ENCODE results near the gene PTGR2.

Gene PTGR2
- 0.40 to 2.2 (median 0.75) reads per million in 9 experiments for total RNA-seq

- DNase-seq: peak; percentile 85 to 90 (median 85)
- Mint-ChIP-seq H3K9me3 (no peaks in the 10 kb centered on the region), H3K27ac (peak within 1 kb of the TSS; percentile 96 to 97), H3K27me3 (no peaks in the 10 kb centered on the region), H3K4me1 (ENCODE audit: low read depth in 2 of 2) (peaks cover 17 to 25% of the 10 kb centered on the region in 2 donors), H3K4me3 (peak within 1 kb of the TSS; percentile 89 to 92), H3K36me3 (ENCODE audit: insufficient read depth) (peaks cover 17% of the 10 kb centered on the region)
- ATAC-seq (replicated peaks): peak; percentile 94
Measured at GRCh38 chr14:73851567-73852382, at the start of gene PTGR2. Gene PTGR2 (plus strand): TSS chr14:73851831. CDS start chr14:73858863, 7,032 bp downstream.

- no peak overlapping the region for H3K4me3 Mint-ChIP-seq
- no peaks in the 10 kb centered on the region for H3K27me3 Mint-ChIP-seq
- H3K4me1 Mint-ChIP-seq (ENCODE audit: low read depth in 2 of 2): no peaks in the 10 kb centered on the region
- H3K9me3 Mint-ChIP-seq: no peaks in the 10 kb centered on the region
- ATAC-seq (replicated peaks): no peak
- no peak for DNase-seq
- peak overlapping the region in 1 of 2 donors; percentile 29 for H3K27ac Mint-ChIP-seq
- H3K36me3 Mint-ChIP-seq (ENCODE audit: insufficient read depth): no peaks in the 10 kb centered on the region
Measured at GRCh38 chr14:73802431-73803188, 49.0 kb upstream of the PTGR2 start.

- H3K36me3 Mint-ChIP-seq (ENCODE audit: insufficient read depth): no peaks in the 10 kb centered on the region
- H3K27me3 Mint-ChIP-seq: no peaks in the 10 kb centered on the region
- no peak overlapping the region for H3K4me3 Mint-ChIP-seq
- H3K27ac Mint-ChIP-seq: no peak overlapping the region
- DNase-seq (no peak), ATAC-seq (replicated peaks) (no peak)
- no peaks in the 10 kb centered on the region for H3K4me1 Mint-ChIP-seq (ENCODE audit: low read depth in 2 of 2)
- H3K9me3 Mint-ChIP-seq: no peaks in the 10 kb centered on the region
Measured at GRCh38 chr14:73804636-73805035, 47.0 kb upstream of the PTGR2 start.

- no peak for ATAC-seq (replicated peaks)
- Mint-ChIP-seq H3K27me3 (peaks cover 10 to 11% of the 10 kb centered on the region in 2 donors), H3K9me3 (no peaks in the 10 kb centered on the region), H3K4me1 (ENCODE audit: low read depth in 2 of 2) (no peaks in the 10 kb centered on the region), H3K36me3 (ENCODE audit: insufficient read depth) (no peaks in the 10 kb centered on the region), H3K4me3 (no peak overlapping the region), H3K27ac (no peak overlapping the region)
- no peak for DNase-seq
Measured at GRCh38 chr14:73807457-73807856, 44.2 kb upstream of the PTGR2 start.

- Mint-ChIP-seq H3K4me3 (no peak overlapping the region), H3K27me3 (peaks cover 10 to 11% of the 10 kb centered on the region in 2 donors), H3K9me3 (no peaks in the 10 kb centered on the region), H3K27ac (no peak overlapping the region), H3K4me1 (ENCODE audit: low read depth in 2 of 2) (peaks cover 3 to 6% of the 10 kb centered on the region in 2 donors), H3K36me3 (ENCODE audit: insufficient read depth) (no peaks in the 10 kb centered on the region)
- DNase-seq (no peak), ATAC-seq (replicated peaks) (no peak)
Measured at GRCh38 chr14:73809391-73809790, 42.2 kb upstream of the PTGR2 start.

GRCh38 chr14:73810478-73811163 is 41.0 kb upstream of the PTGR2 start:
- ATAC-seq (replicated peaks) (no peak), DNase-seq (no peak)
- H3K9me3 Mint-ChIP-seq: no peaks in the 10 kb centered on the region
- no peaks in the 10 kb centered on the region for H3K36me3 Mint-ChIP-seq (ENCODE audit: insufficient read depth)
- H3K4me1 Mint-ChIP-seq (ENCODE audit: low read depth in 2 of 2): peaks cover 3 to 6% of the 10 kb centered on the region in 2 donors
- no peak overlapping the region for H3K27ac Mint-ChIP-seq
- peaks cover 10 to 11% of the 10 kb centered on the region in 2 donors for H3K27me3 Mint-ChIP-seq
- no peak overlapping the region for H3K4me3 Mint-ChIP-seq

- Mint-ChIP-seq H3K4me1 (ENCODE audit: low read depth in 2 of 2) (peaks cover 3 to 6% of the 10 kb centered on the region in 2 donors), H3K9me3 (no peaks in the 10 kb centered on the region), H3K4me3 (no peak overlapping the region), H3K27ac (no peak overlapping the region), H3K36me3 (ENCODE audit: insufficient read depth) (no peaks in the 10 kb centered on the region), H3K27me3 (peaks cover 10 to 11% of the 10 kb centered on the region in 2 donors)
- DNase-seq: no peak
- ATAC-seq (replicated peaks): no peak
Measured at GRCh38 chr14:73811164-73811503, 40.5 kb upstream of the PTGR2 start.

- Mint-ChIP-seq H3K27me3 (peaks cover 10 to 11% of the 10 kb centered on the region in 2 donors), H3K27ac (no peak overlapping the region), H3K36me3 (ENCODE audit: insufficient read depth) (no peaks in the 10 kb centered on the region), H3K9me3 (no peaks in the 10 kb centered on the region), H3K4me1 (ENCODE audit: low read depth in 2 of 2) (peaks cover 3 to 6% of the 10 kb centered on the region in 2 donors), H3K4me3 (no peak overlapping the region)
- ATAC-seq (replicated peaks): no peak
- DNase-seq: no peak
Measured at GRCh38 chr14:73814153-73814552, 37.5 kb upstream of the PTGR2 start.

- Mint-ChIP-seq H3K27me3 (peaks cover 9 to 10% of the 10 kb centered on the region in 2 donors), H3K36me3 (ENCODE audit: insufficient read depth) (no peaks in the 10 kb centered on the region), H3K27ac (peak overlapping the region in 1 of 2 donors; percentile 7), H3K9me3 (no peaks in the 10 kb centered on the region), H3K4me1 (ENCODE audit: low read depth in 2 of 2) (peaks cover 3 to 6% of the 10 kb centered on the region in 2 donors), H3K4me3 (no peak overlapping the region)
- DNase-seq (no peak), ATAC-seq (replicated peaks) (no peak)
Measured at GRCh38 chr14:73815849-73816248, 35.8 kb upstream of the PTGR2 start.

- Mint-ChIP-seq H3K27ac (no peak overlapping the region), H3K4me3 (no peak overlapping the region), H3K27me3 (peaks cover 3 to 7% of the 10 kb centered on the region in 2 donors), H3K36me3 (ENCODE audit: insufficient read depth) (no peaks in the 10 kb centered on the region), H3K4me1 (ENCODE audit: low read depth in 2 of 2) (peaks cover 3 to 6% of the 10 kb centered on the region in 2 donors), H3K9me3 (no peaks in the 10 kb centered on the region)
- no peak for DNase-seq
- ATAC-seq (replicated peaks): no peak
Measured at GRCh38 chr14:73816393-73816816, 35.2 kb upstream of the PTGR2 start.

GRCh38 chr14:73817020-73817655 is 34.5 kb upstream of the PTGR2 start:
- peaks cover 3% of the 10 kb centered on the region for H3K36me3 Mint-ChIP-seq (ENCODE audit: insufficient read depth)
- H3K4me1 Mint-ChIP-seq (ENCODE audit: low read depth in 2 of 2): peaks cover 4 to 6% of the 10 kb centered on the region in 2 donors
- DNase-seq (no peak), ATAC-seq (replicated peaks) (no peak)
- no peak overlapping the region for H3K4me3 Mint-ChIP-seq
- no peaks in the 10 kb centered on the region for H3K27me3 Mint-ChIP-seq
- H3K9me3 Mint-ChIP-seq: no peaks in the 10 kb centered on the region
- H3K27ac Mint-ChIP-seq: no peak overlapping the region

GRCh38 chr14:73818821-73819220 is 32.8 kb upstream of the PTGR2 start:
- peaks cover 3% of the 10 kb centered on the region for H3K36me3 Mint-ChIP-seq (ENCODE audit: insufficient read depth)
- DNase-seq: no peak
- peaks cover 4 to 6% of the 10 kb centered on the region in 2 donors for H3K4me1 Mint-ChIP-seq (ENCODE audit: low read depth in 2 of 2)
- no peaks in the 10 kb centered on the region for H3K27me3 Mint-ChIP-seq
- H3K9me3 Mint-ChIP-seq: no peaks in the 10 kb centered on the region
- ATAC-seq (replicated peaks): no peak
- H3K27ac Mint-ChIP-seq: no peak overlapping the region
- H3K4me3 Mint-ChIP-seq: no peak overlapping the region

GRCh38 chr14:73820631-73821030 is 31.0 kb upstream of the PTGR2 start:
- no peak for ATAC-seq (replicated peaks)
- Mint-ChIP-seq H3K4me1 (ENCODE audit: low read depth in 2 of 2) (peaks cover 0 to 3% of the 10 kb centered on the region in 2 donors), H3K27me3 (no peaks in the 10 kb centered on the region), H3K4me3 (no peak overlapping the region), H3K9me3 (no peaks in the 10 kb centered on the region), H3K36me3 (ENCODE audit: insufficient read depth) (peaks cover 3% of the 10 kb centered on the region), H3K27ac (no peak overlapping the region)
- no peak for DNase-seq

Measured in effector memory CD8-positive, alpha-beta T cell (primary cell).